GM12878 (cell line): Measurements from ENCODE around the gene ASS1. TPM values are rescaled to one million over a fixed set of nuclear protein-coding genes. Genes with fewer than 3 reads are reported as not detected.

ENCODE experiments used
- BHLHE40 ChIP-seq, 2 experiments: fragments of 450-650 bp in 1 of 2; IDR thresholded peaks; 2 replicates each; pipeline ENCODE4 v1.6.1; 2011 to 2017; ENCODE audit warnings: low read depth in 2 of 2, borderline replicate concordance in 1 of 2, improper control_type of control experiment in 1 of 2, low read length in 1 of 2, mild to moderate bottlenecking in 1 of 2
- NRF1 ChIP-seq: conservative IDR thresholded peaks from 2 replicates; pipeline ENCODE4 v1.6.1; 2011; ENCODE audit warnings: mild to moderate bottlenecking, low read depth, low read length, improper control_type of control experiment
- TCF12 ChIP-seq: IDR thresholded peaks from 2 replicates; pipeline ENCODE4 v1.6.1; 2011; ENCODE audit warnings: low read depth, mild to moderate bottlenecking, low read length
- polyA plus RNA-seq, 11 experiments: library from polyadenylated mRNA; depleted of rRNA in 4 of 11; unstranded in 6 of 11; stranded (reverse) in 5 of 11; fragments of >200 nt; fragmentation: Nextera tagmentation in 4 of 11; fragmentation: Illumina TruSeq in 1 of 11; extraction: Ambion mirVana in 4 of 11; extraction: Trizol in 1 of 11; gene quantifications; 1 replicate in 1 of 11; 2 replicates in 10 of 11; pipeline versions ENCODE4 v1.2.1 to v1.2.3, GENCODE V29; 2011 to 2016; ENCODE audit warnings: inconsistent platforms in 2 of 11, missing spikeins in 2 of 11, low read depth in 1 of 11
- total RNA-seq, 4 experiments: library from RNA; depleted of rRNA in 3 of 4; stranded (reverse); fragments of >200 nt in 3 of 4; fragmentation: Illumina TruSeq in 1 of 4; extraction: Trizol in 1 of 4; gene quantifications; 2 replicates each; pipeline versions ENCODE4 v1.2.1 to v1.2.3, GENCODE V29; 2013 to 2021
- TF ChIP-seq, protein P1 (sequence below): fragments of 450-650 bp; IDR thresholded peaks from 2 replicates; pipeline ENCODE4 v1.6.1; 2016; ENCODE audit warnings: mild to moderate bottlenecking, moderate library complexity, borderline replicate concordance
- TF ChIP-seq, protein P2 (sequence below): fragments of 450-650 bp; conservative IDR thresholded peaks from 2 replicates; pipeline ENCODE4 v1.6.1; 2017; ENCODE audit warnings: mild to moderate bottlenecking, moderate library complexity

The ASS1 gene
- total and polyA plus RNA-seq, 10 of the 15 experiments (the other 5 are each of a cell fraction or from before 2014, with no cell fraction given), result 0.10 to 6.1 (median 0.28) TPM; not detected in 3

DNA sequence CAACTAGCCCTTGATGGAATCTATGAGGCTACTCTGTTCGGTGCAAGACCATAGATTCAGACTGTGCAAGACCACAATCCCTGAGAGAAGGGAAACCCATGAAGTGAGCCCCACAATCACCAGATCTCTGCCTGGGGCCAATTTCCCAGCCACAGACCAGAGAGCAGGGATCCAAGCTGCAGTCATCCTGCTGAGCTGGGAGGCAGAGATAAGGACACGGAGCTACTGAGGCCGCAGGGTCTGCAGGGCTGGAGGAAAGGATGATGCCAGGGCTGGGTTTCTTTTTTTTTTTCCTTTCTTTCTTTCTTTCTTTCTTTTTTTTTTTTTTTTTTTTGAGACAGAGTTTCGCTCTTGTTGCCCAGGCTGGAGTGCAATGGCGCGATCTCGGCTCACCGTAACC is 86.9 kb downstream of the ASS1 start (continued):
- TF ChIP-seq, protein P1, sequence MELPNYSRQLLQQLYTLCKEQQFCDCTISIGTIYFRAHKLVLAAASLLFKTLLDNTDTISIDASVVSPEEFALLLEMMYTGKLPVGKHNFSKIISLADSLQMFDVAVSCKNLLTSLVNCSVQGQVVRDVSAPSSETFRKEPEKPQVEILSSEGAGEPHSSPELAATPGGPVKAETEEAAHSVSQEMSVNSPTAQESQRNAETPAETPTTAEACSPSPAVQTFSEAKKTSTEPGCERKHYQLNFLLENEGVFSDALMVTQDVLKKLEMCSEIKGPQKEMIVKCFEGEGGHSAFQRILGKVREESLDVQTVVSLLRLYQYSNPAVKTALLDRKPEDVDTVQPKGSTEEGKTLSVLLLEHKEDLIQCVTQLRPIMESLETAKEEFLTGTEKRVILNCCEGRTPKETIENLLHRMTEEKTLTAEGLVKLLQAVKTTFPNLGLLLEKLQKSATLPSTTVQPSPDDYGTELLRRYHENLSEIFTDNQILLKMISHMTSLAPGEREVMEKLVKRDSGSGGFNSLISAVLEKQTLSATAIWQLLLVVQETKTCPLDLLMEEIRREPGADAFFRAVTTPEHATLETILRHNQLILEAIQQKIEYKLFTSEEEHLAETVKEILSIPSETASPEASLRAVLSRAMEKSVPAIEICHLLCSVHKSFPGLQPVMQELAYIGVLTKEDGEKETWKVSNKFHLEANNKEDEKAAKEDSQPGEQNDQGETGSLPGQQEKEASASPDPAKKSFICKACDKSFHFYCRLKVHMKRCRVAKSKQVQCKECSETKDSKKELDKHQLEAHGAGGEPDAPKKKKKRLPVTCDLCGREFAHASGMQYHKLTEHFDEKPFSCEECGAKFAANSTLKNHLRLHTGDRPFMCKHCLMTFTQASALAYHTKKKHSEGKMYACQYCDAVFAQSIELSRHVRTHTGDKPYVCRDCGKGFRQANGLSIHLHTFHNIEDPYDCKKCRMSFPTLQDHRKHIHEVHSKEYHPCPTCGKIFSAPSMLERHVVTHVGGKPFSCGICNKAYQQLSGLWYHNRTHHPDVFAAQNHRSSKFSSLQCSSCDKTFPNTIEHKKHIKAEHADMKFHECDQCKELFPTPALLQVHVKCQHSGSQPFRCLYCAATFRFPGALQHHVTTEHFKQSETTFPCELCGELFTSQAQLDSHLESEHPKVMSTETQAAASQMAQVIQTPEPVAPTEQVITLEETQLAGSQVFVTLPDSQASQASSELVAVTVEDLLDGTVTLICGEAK, result no peak
- TF ChIP-seq TCF12 (no peak), BHLHE40 (IDR thresholded peaks at IDR 0.05; ENCODE audit: borderline replicate concordance in 1 of 2, low read depth in 2 of 2, low read length in 1 of 2) (no peak), NRF1 (no peak)
- TF ChIP-seq, protein P2, sequence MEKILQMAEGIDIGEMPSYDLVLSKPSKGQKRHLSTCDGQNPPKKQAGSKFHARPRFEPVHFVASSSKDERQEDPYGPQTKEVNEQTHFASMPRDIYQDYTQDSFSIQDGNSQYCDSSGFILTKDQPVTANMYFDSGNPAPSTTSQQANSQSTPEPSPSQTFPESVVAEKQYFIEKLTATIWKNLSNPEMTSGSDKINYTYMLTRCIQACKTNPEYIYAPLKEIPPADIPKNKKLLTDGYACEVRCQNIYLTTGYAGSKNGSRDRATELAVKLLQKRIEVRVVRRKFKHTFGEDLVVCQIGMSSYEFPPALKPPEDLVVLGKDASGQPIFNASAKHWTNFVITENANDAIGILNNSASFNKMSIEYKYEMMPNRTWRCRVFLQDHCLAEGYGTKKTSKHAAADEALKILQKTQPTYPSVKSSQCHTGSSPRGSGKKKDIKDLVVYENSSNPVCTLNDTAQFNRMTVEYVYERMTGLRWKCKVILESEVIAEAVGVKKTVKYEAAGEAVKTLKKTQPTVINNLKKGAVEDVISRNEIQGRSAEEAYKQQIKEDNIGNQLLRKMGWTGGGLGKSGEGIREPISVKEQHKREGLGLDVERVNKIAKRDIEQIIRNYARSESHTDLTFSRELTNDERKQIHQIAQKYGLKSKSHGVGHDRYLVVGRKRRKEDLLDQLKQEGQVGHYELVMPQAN, result no peak
